GM19240 (cell line): ENCODE measurements around the gene SLC6A1.

Experiments
- DNase-seq: peaks from one replicate; pipeline ENCODE4 v3.0.0; 2011; ENCODE audit warnings: low spot score; ENCODE audit not compliant: insufficient read length

SLC6A1 gene

DNA sequence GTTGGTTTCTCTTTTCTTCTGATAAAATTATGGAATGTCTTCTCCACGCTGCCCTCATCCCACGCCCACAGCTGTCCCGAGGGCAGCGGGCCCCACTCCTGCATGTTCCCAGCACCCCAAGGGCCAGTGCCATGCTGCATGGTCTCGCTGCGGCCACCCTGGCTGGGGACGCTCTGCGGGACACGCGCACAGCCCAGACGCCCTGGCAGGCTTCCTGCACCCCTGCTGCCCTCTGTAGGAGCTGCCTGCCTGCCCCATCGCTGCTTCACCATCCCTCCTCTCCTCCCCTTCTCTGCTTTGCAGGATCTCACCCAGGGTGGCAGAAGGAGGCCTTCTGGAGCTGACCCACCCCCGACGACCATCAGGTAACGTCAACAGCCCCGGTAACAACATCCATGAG, 22.8 kb downstream of the SLC6A1 start:
- no peak for DNase-seq

DNA sequence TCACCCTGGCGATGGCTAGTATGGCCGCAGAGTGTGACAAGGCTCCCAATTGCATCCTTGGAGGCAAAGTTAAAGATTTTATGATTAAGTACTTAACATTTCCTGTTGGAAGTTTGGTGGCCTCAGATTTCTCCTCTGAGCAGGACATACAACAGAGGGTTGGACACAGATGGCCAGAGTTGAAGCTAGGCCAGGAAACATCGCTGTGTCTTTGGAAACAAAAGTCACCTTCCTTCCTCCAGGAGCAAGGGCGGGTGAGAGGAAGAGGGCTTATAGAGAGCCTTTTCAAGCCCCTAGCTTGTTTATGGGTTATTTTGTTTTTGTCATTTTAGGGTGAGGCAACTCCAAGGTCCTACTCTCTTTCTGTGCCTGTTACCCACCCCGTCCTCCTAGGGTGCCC, 24.2 kb downstream of the SLC6A1 start:
- DNase-seq, result no peak

DNA sequence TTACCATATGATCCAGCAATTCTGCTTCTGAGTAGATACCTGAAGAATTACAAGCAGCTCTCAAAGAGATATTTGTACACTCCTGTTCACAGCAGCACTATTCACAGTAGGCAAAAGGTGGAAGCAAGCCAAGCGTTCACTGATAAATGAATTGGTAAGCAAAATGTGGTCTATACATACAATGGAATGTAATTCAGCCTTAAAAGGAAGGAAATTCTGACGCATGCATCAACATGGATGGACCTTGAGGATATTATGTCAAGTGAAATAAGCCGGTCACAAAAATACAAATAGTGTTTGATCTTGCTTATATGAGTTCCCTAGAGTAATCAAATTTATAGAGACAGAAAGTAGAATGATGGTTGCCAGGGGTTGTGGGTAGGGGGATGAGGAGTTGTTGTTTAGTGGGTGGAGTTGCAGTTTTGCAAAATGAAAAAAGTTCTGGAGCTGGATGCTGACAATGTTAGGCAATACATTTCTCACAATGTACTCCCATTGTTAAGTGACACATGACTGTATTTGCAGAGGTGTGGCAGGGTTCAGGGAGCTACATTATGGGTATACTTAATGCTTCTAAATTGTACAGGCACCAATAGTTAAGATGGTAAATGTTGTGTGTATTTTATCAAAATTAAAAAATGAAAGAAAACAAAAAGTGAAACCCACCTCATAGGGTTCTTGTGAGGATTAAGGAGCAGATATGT, 26.7 kb downstream of the SLC6A1 start:
- no peak for DNase-seq

DNA sequence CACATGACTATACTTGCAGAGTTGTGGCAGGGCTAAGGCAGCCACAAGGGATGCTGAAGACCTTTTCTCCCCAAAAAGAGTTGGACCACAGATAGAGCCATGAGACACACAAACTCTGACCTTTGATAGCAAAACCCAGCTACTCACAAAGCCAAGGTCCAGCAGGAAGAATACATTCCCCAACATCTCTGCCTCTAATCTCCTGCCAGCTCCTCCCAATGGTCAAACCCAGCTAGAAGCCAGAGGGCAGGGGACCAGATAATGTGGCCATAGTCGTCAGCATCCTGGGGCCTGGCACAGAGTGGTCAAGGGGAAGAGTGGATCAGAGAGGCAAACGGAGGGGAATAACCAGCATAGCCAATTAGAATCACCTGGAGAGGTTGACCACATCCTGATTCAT, 28.2 kb downstream of the SLC6A1 start:
- no peak for DNase-seq

DNA sequence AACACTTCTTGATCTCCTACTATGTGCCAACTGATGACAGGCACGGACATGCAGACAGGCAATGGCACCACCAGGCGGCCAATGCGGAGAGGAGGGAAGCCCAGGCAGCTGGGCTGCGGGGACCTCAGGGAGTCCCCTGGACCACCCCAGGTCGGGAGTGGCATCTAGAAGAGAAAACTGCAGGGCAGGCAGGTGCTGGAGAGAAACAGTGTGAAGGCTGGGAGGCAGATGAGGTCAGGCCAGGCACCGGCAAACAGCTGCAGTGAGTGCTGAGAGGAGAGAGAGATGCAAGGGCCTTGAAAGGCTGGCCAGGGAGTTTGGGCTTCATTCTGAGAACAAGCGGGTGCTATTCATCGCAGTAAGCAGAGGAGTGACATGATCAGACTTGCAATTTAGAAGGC, 29.1 kb downstream of the SLC6A1 start:
- no peak for DNase-seq

DNA sequence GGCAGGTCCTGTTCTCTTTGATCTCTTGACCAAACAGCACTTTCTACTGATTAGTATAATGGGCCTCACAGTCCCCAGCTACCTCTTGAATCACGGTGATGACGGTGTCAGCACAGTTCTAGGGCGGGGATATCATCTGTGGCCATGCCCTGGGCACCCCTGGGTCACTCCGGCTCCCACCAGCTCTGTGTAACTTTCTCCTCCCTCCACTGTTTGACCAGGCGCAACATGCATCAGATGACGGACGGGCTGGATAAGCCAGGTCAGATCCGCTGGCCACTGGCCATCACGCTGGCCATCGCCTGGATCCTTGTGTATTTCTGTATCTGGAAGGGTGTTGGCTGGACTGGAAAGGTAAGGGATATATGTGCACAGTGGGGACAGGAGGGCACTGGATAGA, 29.6 kb downstream of the SLC6A1 start:
- no peak for DNase-seq

DNA sequence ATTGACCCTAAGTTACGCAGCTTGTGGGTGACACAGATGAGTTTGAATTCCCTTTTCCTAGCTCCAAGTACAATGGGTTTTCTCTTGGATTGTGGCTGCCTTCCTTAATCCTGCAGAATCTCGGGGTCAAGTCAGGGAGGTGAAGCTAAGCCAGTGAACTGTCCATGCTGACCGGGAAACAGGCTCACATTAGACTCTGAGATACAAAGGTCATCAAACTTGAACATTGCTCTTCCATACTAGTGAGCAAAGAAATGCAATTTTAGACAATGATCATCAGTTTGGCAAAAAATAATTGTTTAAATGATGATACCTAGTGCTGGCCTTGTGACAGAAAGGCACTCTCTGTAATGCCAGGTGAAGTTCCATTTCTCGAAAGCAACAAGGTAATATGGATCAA, 31.6 kb downstream of the SLC6A1 start:
- no peak for DNase-seq

DNA sequence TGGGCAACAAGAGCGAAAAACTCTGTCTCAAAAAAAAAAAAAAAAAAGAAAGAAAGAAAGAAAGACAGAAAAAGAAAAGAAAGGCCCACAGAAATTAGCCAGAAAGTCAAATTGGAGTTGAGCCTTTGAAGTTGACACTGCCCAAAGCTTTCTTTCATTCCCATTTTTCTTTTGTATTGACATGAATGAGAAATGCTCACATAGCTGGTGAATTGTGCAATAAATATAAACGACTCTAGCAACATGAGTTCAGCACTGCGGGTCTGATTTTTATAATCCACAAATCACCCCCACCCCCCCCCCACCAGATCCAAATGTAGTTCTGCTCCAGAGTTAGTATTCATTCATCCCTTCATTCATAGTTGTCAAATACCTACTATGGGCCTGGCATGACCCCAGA, 37.4 kb downstream of the SLC6A1 start:
- DNase-seq, result no peak

DNA sequence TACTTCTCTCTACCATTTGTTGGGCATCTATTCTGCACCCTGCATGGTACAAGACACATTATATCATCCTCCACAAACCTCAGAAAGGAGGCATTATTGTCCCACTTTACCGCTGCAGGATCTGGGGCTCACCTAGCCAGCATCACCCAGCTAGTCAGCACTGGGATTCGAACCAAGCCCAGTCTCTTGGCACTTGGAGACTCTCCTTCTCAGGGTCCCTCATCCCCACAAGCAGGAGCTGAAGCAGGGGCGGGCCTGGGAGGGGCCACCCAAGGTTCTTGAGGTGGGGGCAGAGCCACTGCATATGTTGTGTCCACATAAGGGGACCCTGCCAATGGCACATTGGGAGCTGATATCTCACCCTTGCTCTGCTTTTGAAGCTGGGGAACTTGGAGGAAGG, 41.3 kb downstream of the SLC6A1 start:
- no peak for DNase-seq

DNA sequence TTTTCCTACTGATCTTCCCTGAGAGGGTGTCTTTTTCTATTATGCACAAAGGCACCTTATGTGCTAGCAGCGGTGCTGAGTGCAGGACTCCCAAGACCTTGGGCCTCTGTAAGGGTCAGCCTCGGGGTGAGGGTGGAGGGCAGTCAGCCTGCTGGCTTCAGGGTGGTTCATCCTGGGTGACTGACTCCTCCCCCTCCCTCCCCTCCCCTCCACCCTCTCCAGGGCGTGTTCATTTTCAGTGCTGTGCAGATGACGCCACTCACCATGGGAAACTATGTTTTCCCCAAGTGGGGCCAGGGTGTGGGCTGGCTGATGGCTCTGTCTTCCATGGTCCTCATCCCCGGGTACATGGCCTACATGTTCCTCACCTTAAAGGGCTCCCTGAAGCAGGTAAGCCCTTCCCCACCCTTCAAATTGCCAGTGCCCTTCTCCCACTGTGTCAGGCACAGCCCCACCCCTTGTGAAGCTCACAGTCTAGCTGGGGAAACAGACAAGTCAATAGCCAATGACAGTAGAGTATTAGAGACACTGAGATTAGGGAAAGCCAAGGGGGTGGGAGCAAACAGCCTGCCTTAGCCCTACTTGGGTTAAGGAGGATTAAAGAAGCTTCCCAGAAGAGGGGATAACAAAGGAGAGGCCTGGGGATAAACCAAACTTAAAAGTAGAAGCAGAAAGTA, 41.9 kb downstream of the SLC6A1 start:
- no peak for DNase-seq

DNA sequence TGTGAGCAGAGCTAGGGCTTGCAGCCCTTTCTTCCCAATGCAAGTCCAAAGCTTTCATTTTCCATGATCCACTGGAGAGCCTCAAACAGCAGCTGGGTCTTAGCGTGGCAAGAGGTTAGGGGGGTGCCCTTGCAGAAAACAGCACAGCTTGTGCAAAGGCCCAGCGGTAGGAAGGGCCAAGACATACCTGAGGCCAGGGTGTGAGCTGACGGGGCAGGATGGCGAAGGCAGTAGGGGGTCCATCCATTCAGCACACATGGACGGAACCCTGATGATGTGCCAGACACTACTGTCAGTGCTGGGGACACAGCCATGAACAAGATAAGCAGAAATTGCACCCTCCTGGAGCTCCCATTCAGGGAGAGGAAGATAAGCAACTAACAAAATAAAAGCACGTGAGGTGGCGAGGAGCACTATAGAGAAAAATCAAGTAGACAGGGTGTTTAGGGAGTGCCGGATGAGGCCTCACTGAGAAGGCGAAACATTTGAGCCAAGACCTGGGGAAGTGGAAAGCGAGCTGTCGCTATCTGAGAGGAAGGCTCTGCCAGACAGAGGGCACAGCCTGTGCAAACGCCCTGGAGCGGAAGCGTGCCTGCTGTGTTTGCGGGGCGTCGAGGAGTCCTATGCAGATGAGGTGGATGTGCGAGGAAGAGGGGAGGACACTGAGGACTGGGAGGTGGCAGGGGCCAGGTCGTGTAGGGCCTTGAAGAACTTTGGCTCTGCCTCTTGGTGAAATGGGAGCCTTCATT, 43.4 kb downstream of the SLC6A1 start:
- DNase-seq, result no peak

DNA sequence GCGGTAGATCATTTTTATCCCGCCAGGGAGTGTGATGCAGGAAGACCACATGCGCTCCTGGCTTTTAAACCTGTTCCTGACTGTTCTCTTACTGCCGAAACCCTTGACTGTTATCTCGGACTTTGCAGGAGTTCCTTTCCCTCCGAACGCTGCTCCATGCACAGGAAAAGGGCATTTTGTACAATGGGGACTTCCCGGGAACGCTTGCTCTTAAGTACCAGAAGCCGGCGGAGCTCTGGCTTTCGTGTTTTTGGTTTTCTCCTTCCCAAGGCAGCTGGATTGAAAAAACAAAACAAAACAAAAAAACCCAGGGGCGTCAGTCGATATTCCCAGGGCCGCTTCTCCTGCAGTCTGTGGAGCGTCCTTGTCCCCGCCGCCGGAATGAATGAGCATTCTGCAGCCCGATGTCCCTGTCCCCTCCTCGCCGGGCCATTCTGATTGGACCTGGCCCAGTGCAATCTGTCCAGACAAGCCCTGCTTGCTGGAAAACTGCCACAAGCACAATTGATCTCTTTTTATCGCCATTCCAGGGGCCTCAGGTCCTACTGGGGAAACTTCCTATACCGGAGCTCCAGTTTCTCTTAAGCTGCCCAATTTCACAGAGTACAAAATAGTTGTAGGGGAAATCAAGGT, 44.8 kb downstream of the SLC6A1 start:
- no peak for DNase-seq

DNA sequence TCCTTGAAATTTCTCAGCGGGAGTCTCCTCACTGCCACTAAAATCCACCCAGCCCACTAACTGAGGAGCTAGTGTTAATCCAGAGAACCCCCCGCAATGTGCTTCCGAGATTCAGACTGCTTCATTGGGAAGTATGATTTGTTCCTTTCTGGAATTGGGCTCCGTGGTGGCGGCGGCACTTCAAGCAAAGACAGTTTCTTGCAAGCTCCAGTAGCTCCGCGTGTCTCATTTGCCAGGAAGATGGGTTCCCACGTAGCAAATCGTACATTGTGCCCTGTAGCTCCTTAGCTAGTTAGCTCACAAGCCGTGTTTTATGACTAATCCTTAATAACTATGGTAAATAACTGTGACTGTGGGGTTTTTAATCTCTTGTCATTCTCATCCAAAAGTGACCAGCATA, 45.4 kb downstream of the SLC6A1 start:
- DNase-seq, result no peak

DNA sequence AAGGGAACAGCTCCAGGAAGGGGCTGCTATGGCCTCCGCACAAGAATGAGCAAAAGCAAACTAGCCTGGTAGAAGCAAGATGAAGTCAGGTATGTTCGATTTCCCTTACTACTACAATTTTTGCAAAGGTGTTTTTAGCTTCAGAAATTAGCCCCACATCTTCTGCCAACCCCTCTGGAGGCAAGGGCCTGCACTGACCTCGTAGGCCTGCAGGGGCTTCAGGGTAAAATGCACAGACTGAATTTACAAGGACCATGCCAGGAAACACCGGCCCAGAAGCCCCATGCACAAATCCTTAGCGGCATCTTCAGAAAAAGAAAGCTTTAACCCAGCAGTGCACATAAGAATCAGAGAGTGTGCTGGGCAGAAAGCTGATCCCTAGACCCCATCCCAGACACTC, 53.0 kb downstream of the SLC6A1 start:
- DNase-seq, result no peak

DNA sequence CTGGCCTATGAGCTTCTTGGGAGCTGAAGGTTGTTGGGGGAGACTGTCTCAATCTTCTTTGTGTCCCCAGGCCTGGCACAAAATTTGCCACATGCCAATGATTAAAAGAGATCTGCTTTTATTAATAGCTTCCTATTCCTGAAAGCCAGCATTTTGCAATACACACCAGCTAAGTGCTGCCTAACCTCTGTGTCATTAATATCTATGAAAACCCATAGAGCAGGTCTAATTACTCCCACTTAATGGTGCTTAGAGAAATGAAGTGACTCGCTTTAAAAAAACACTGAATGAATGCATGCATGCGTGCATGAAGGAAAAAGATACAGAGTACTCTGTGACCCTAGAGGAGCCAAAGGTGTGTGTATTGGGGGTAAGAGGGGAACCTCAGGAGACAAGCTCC, 55.0 kb downstream of the SLC6A1 start:
- no peak for DNase-seq

DNA sequence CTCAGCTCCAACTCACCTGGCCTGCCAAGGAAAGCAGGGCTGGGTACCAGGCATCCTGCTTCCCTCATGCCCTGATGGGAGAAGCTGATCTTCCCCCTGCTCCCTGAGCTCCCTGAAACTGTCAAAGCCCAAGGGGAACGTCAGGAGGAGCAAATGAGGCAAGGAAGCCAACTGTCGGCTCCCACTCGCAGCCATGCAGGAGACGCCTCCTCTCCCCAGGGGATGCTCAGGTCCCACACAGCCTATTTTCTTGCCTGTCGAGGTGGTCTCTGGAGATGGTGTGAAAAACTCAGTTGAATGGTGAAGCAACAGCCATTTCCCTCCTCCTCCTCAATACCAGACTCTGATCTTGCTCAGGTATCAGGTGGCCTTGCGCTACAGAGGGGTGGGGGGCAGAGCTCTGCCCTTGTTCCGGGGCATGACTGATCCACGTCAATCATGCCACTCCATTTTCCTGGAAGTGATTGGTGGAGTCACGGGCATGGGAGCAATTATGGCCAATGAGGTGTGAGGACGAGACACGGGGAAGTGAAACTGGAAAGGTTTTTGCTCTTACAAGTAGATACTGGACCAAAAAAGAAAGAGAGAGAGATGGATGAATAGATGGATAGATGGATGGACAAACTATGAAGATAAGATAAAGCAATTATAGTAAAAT, 58.2 kb downstream of the SLC6A1 start:
- no peak for DNase-seq

DNA sequence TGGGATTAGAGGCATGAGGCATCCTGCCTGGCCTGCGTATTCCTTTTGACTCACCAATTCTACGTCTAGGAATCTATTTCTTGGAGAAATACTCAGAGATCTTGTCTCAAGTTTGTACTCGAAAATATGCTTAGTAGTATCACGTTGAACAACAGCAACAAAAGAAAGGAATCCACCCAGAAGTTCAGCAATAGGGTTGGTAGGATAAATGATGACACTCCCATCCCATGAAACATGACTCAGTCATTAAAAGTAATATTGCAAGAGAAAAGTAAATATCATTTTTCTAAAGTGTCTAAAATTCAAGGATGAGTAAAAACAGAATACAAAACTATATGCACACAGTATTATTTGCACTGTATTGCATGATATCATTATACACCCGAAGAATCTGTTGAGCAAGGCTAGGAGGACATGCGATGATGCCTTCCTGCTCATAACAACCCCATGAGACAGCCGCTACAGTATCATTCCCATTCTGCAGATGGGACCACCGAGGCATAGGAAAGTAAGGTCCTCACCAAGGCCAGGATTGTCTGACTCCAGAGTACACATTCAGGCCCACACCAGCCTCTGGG, 61.5 kb downstream of the SLC6A1 start:
- DNase-seq, result no peak

DNA sequence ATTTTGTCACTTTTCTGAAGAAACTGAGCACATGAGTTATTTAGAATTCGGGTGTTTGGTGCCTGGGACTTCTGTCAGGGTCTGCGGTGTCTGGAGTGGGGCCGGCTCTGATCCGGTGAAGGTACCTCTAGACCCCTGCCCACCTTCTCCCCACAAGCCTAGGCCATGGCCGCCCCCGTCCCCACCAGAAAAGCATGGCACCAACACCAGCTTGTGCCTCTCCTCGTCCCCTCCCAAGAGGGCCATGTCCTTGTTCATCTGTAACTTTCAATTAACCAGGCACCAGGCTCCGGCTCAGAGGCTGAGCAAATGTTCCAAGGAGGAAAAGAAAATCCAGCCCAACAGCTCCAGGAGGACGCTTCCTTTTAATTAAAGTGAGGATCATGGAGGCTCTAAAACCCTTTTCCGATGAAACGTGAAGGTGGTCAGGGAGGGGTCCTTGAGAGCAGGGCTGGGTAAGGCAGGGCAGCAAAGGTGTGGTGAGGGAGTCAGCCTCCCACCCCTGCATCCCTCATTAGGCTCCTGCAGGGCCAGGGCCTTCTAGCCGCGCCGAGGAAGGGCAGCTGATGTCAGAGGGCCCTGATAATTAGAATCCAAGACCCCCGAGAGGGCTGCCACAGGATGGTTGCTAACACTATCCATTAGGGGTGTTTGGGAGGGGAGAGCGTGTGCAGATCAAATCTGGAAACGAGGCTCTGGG, 62.3 kb downstream of the SLC6A1 start:
- DNase-seq, result no peak

DNA sequence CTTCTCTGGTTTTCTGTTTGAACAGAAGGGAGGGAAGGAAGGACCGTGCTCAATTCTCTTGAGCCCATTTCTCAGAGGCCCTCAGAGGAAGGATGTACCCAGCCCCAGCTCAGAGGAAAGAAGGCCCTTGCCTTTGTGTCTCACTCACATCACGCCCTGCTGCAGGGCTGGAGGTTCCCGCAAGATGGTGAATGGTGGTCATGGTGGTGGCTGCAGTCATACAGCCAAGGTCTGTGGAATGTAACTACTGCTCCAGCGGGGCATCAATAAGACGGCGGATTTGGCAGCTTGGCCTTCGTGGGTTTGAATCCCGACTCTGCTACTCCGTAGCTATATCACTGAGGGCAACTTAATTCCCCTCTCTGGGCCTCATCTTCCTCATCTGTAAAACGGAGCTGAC, 62.9 kb downstream of the SLC6A1 start:
- DNase-seq, result no peak

DNA sequence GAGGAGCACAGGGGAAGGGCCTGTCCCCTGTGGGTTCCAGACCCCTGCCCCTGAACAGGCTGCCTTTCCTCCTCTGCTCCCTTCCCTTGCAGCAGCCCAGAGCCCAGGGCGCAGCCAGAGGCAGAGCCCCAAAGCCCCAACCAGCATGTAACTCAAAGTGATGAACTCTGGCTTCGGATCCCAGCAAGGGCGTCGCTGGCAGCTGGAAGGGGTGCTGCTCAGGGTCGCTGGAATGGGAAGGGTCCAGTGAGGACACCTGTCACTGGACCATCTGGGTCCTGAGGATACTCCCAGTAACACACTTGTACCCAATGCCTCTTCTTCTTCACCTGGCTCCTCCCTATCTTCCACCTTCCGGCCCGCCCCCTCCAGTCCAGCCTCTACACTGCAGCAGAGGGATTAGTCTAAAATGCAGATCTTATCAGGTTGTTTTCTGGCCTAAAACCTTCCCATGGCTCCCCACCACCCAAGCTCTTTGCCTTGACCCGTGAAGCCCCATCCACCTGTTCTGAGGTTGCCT, 64.0 kb downstream of the SLC6A1 start:
- DNase-seq, result no peak
